HS-5 (cell line): ENCODE data around the gene B9D2.
"Not testable (repeated sequence)": the region's sequence is repeated elsewhere in the genome, so short reads cannot be mapped to it uniquely, and the experiment has no call there.

Source experiments
- DNase-seq: peaks from one replicate; pipeline ENCODE4 v3.0.0-alpha.2; 2012; ENCODE audit warnings: low read depth

The B9D2 gene

GRCh38 chr19:41354343-41354953 lies 9.5 kb downstream of the B9D2 start:
- DNase-seq: no peak

- no peak for DNase-seq
Measured at GRCh38 chr19:41353466-41354342, 10.2 kb downstream of the B9D2 start, which contains the start of gene TGFB1. Gene TGFB1 (minus strand): TSS chr19:41353922. CDS start chr19:41353044, 878 bp downstream.

GRCh38 chr19:41352609-41353465 lies 11.1 kb downstream of the B9D2 start:
- no peak for DNase-seq

- no peak for DNase-seq
Measured at GRCh38 chr19:41352279-41352608, 11.7 kb downstream of the B9D2 start.

DNA sequence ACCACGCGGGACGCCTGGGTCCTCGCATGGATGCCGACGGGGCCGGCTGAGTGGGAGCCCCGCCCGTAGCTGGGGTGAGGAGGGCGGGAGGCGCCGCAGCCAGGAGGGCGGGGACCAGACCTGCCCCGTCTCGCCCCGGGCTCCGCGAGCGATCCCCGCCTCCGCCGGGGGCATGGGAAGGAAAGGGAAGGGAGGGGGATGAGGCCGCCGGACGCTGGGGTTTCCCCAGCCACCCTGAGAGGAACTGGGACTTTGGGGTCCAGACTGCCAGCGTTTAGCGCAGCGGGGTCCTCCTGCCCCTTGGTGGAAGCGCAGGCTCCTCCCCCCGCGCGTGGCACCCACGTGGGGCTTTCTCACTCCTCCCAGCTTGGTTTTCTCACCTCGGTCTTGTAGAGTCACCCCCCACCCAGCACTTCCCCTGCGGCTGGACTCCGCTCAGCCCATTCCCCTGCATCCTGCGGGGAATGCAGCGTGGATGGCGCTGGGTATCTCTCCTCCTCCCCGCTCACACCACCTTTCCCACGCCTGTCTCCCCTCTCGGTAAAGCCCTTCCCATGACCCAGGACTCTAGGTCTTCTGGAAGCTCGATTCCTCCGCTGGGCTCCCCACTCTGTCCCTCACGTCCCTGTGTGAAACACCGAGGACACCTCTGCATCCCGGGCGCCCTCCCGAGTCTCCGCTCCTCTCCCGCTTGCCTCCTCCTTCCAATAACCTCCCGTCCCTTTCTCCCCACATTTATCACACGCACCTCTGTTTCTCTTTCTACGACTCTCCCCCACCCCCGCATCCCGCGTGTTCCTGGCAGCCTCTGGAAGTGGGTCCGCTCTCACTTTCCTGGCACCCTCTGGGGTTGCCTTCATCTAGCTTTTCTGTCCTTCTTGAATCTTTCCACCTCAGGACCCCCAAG lies 12.4 kb downstream of the B9D2 start:
- no peak for DNase-seq

DNA sequence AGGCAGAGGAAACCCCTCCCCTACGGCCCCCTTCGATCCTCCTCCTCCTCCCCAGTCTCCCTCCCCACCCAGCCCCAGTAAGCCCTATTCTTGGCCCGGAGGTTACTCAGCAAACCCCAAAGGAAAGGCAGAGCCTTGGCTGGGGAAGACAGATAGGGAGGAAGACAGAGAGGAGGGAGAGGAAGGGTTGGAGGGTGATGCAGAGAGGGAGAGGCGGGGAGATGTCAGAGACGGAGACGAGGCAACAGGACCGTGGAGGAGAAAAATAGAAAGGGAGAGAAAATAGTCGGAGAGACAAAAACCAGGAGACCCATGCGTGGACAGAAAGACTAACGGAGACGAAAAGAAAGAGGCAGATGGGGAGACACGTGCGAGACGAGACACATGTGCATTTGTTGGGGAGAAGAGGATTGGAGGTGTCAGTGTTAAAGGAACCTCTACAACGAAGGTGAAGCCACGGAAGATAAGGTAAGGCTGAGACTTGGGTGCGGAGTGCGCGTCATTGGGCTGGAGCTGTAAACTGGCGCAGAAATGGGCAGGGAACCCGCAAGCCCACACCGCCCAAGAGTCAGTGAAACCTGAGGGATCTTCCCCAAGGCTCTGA lies 13.1 kb downstream of the B9D2 start:
- DNase-seq: no peak

GRCh38 chr19:41346916-41347315 lies 17.0 kb downstream of the B9D2 start:
- DNase-seq: not testable (repeated sequence)

GRCh38 chr19:41344162-41344561 lies 19.8 kb downstream of the B9D2 start:
- no peak for DNase-seq

DNA sequence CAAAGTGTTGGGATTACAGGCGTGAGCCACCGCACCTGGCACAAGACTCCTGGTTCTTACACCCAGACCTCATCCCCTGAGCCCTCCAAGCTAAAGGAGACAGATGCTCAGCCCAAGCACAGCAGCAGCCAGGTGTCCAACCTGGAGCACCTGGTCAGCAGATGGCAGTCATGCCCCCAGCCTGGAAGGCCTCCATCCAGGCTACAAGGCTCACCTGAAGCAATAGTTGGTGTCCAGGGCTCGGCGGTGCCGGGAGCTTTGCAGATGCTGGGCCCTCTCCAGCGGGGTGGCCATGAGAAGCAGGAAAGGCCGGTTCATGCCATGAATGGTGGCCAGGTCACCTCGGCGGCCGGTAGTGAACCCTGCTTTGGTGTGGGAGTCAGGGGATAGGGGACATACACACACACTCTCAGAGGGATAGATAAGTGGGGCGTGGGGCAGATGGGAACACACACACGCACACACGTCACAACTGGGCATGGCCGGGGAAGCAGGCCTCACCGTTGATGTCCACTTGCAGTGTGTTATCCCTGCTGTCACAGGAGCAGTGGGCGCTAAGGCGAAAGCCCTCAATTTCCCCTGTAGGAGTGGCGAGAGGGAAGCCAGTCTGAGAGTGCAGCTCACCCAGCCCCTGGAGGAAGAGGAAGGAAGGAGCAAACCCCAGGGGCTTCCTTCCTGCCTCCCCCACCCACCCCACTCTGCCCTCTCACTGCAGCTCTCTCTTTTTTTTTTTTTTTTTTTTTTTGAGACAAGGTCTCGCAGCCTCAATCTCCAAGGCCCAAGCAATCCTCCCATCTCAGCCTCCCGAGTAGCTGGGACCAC lies 22.1 kb downstream of the B9D2 start:
- DNase-seq: no peak

GRCh38 chr19:41339936-41340335 lies 24.0 kb downstream of the B9D2 start:
- peak; percentile 82 for DNase-seq

DNA sequence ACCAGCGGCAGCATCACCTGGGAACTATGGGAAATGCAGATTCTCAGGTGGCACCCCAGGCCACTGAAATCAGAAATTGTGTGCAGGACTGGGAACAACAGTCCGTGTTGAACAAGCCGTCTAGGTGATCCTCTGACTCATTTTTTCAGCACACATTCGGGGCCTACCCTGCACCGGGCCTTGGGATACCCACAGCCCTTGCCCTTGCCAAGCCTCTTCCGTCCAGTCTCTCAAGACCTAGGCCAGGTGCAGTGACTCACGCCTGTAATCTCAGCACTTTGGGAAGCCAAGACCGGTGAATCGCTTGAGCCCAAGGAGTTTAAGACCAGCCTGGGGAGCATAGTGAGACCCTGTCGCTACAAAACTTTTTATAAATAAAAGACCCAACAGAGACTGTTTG lies 28.5 kb downstream of the B9D2 start:
- no peak for DNase-seq

GRCh38 chr19:41334793-41335192 lies 29.2 kb downstream of the B9D2 start:
- DNase-seq: no peak

DNA sequence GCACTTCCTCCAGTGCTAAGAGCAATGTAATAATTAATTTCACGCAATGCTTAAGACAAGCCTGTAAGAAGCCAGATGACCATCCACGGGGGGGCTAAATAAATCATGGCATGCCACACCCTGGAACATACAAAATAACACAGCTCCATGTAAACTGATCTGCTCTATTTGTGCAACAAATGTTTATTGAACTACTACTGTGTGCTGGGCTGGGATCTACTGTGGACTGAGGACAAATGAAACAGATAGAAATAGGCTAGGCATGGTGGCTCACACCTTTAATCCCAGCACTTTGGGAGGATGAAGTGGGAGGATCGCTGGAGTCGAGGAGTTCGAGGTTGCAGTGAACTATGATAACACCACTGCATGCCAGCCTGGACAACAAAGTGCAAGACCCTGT lies 31.5 kb downstream of the B9D2 start:
- DNase-seq: no peak

- DNase-seq: no peak
Measured at GRCh38 chr19:41332000-41332399, 31.9 kb downstream of the B9D2 start.

DNA sequence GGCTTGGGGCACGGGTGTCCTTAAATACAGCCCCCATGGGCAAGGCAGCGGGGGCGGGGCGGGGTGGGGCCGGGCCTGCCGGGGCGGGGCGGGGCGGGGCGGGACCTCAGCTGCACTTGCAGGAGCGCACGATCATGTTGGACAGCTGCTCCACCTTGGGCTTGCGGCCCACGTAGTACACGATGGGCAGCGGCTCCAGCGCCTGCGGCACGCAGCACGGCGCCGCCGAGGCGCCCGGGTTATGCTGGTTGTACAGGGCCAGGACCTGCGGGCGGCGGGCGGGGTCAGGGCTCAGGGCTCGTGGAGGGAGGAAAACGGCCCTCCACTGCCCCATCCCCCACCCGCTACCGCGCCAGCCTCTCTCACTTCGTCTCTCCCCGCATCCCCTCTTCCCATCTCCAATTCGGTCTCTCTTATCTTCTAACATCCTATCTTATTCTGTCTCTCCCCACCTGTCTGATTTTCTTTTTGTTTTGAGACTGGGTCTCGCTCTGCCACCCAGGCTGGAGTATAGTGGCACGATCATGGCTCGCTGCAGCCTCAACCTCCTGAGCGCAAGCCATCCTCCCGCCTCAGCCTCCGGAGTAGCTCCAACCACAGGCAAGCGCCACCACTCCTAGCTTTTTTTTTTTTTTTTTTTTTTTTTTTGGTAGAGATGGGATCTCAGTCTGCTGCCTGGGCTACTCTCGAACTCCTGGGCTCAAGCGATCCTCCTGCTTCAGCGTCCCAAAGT lies 32.8 kb downstream of the B9D2 start:
- no peak for DNase-seq

GRCh38 chr19:41330481-41330880 lies 33.5 kb downstream of the B9D2 start:
- DNase-seq: no peak

GRCh38 chr19:41328842-41329225 lies 35.1 kb downstream of the B9D2 start:
- no peak for DNase-seq

- no peak for DNase-seq
Measured at GRCh38 chr19:41328157-41328841, 35.6 kb downstream of the B9D2 start.

DNA sequence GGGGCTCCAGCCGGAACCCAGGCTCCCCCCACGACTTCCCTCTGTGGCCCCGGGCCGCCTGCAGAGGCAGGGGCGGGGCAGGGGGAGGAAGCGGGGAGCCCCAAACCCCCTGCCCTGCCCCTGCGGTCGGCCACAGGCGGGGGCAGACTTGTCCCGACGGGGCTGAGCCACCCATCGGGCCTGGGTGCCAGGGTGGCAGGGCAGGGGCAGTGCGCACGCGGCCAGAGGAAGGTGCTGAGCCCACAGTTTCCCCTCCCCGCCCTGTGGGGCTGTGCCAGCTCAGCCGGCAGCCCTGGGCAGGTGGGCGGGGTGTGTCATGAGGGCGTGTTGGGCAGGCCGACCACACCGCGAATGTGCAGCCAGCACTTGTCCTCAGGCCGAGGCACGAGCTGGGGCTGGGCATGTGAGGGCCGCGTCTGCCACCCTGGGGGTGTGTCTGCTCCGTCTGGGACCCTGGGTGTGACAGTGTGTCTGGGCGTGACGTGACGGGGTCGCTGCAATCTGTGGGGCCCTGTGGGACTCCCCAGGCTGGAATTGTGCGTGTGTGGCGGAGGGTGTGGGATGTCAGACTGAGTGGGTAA lies 36.3 kb downstream of the B9D2 start:
- DNase-seq: no peak
